Osteocyte (in vitro differentiated cells): Measurements from ENCODE around the gene PRPF31. TPM values are rescaled to one million over a fixed set of nuclear protein-coding genes. Genes with fewer than 3 reads are reported as not detected.

Experiments used
- DNase-seq: peaks from one replicate; pipeline ENCODE4 v3.0.0; 2021; ENCODE audit warnings: mixed read lengths; ENCODE audit not compliant: unreplicated experiment; ENCODE audit errors: extremely low spot score
- H3K27ac Mint-ChIP-seq: one replicate; pipeline ENCODE4 v1.8.0; 2021; ENCODE audit warnings: mild to moderate bottlenecking, mixed read lengths; ENCODE audit not compliant: unreplicated experiment
- H3K27me3 Mint-ChIP-seq: one replicate; pipeline ENCODE4 v1.8.0; 2021; ENCODE audit warnings: mixed read lengths; ENCODE audit not compliant: unreplicated experiment
- H3K36me3 Mint-ChIP-seq: one replicate; pipeline ENCODE4 v1.8.0; 2021; ENCODE audit warnings: mixed read lengths; ENCODE audit not compliant: unreplicated experiment
- H3K4me1 Mint-ChIP-seq: one replicate; pipeline ENCODE4 v1.8.0; 2021; ENCODE audit warnings: mixed read lengths; ENCODE audit not compliant: unreplicated experiment
- H3K4me3 Mint-ChIP-seq: one replicate; pipeline ENCODE4 v1.8.0; 2021; ENCODE audit warnings: mild to moderate bottlenecking, moderate library complexity, mixed read lengths; ENCODE audit not compliant: unreplicated experiment
- H3K9me3 Mint-ChIP-seq: one replicate; pipeline ENCODE4 v1.8.0; 2021; ENCODE audit warnings: mixed read lengths; ENCODE audit not compliant: unreplicated experiment
- CTCF ChIP-seq: fragments of 200-600 bp; sonication (generic); IDR thresholded peaks from 2 replicates; pipeline ENCODE4 v1.5.0; 2021; ENCODE audit warnings: antibody characterized with exemption, mild to moderate bottlenecking, moderate library complexity
- total RNA-seq: library from RNA; stranded (reverse); gene quantifications from 2 replicates; pipeline ENCODE4 v1.2.1, GENCODE V29; 2021

The PRPF31 gene
- total RNA-seq, 1 donor from 2014 or later = 68.4 TPM

GRCh38 chr19:54109651-54110050, 5.9 kb upstream of the PRPF31 start:
- Mint-ChIP-seq H3K4me1 (peaks cover 7% of the 10 kb centered on the region), H3K27ac (no peak overlapping the region), H3K4me3 (no peak overlapping the region), H3K9me3 (no peaks in the 10 kb centered on the region), H3K27me3 (no peaks in the 10 kb centered on the region), H3K36me3 (peaks cover 22% of the 10 kb centered on the region)
- no peak for TF ChIP-seq CTCF
- DNase-seq = no peak

GRCh38 chr19:54114340-54115108, 1.0 kb upstream of the PRPF31 start:
- peak overlapping the region; percentile 84 for H3K4me3 Mint-ChIP-seq
- H3K27me3 Mint-ChIP-seq = no peaks in the 10 kb centered on the region
- H3K27ac Mint-ChIP-seq = peak overlapping the region; percentile 97
- H3K36me3 Mint-ChIP-seq = peaks cover 8% of the 10 kb centered on the region
- H3K4me1 Mint-ChIP-seq = peaks cover 22% of the 10 kb centered on the region
- TF ChIP-seq CTCF = no peak
- DNase-seq = no peak
- H3K9me3 Mint-ChIP-seq = no peaks in the 10 kb centered on the region

- no peak for TF ChIP-seq CTCF
- no peaks in the 10 kb centered on the region for H3K9me3 Mint-ChIP-seq
- no peaks in the 10 kb centered on the region for H3K27me3 Mint-ChIP-seq
- H3K4me3 Mint-ChIP-seq = no peak overlapping the region
- peaks cover 9% of the 10 kb centered on the region for H3K4me1 Mint-ChIP-seq
- H3K36me3 Mint-ChIP-seq = peaks cover 27% of the 10 kb centered on the region
- no peak overlapping the region for H3K27ac Mint-ChIP-seq
- no peak for DNase-seq
These were observed 5.7 kb downstream of the PRPF31 start for GRCh38 chr19:54121259-54121658.

- no peak overlapping the region for H3K27ac Mint-ChIP-seq
- H3K4me3 Mint-ChIP-seq = no peak overlapping the region
- H3K27me3 Mint-ChIP-seq = no peaks in the 10 kb centered on the region
- DNase-seq = no peak
- H3K4me1 Mint-ChIP-seq = no peaks in the 10 kb centered on the region
- no peaks in the 10 kb centered on the region for H3K9me3 Mint-ChIP-seq
- peaks cover 31% of the 10 kb centered on the region for H3K36me3 Mint-ChIP-seq
- TF ChIP-seq CTCF = no peak
These were observed 8.1 kb downstream of the PRPF31 start for GRCh38 chr19:54123682-54124081.

- Mint-ChIP-seq H3K4me3 (no peak overlapping the region), H3K9me3 (no peaks in the 10 kb centered on the region), H3K27ac (no peak overlapping the region), H3K36me3 (peaks cover 31% of the 10 kb centered on the region), H3K27me3 (no peaks in the 10 kb centered on the region), H3K4me1 (no peaks in the 10 kb centered on the region)
- no peak for TF ChIP-seq CTCF
- no peak for DNase-seq
These were observed 8.8 kb downstream of the PRPF31 start for GRCh38 chr19:54124393-54124792.
